DOHH2 (cell line): Measurements from ENCODE around the gene CHCHD3.

Experiments
- CTCF ChIP-seq: fragments of 200-600 bp; sonication (generic); IDR thresholded peaks from one replicate; pipeline ENCODE4 v1.5.1; 2014; ENCODE audit warnings: antibody characterized with exemption, mild to moderate bottlenecking, low read depth, low read length; ENCODE audit not compliant: poor library complexity, severe bottlenecking
- EZH2phosphoT487 ChIP-seq: fragments of 200-600 bp; sonication (generic); IDR thresholded peaks from 2 replicates; pipeline ENCODE4 v1.6.1; 2017; ENCODE audit warnings: borderline replicate concordance, mild to moderate bottlenecking, antibody characterized with exemption, low read length, moderate library complexity, mixed read lengths

DNA sequence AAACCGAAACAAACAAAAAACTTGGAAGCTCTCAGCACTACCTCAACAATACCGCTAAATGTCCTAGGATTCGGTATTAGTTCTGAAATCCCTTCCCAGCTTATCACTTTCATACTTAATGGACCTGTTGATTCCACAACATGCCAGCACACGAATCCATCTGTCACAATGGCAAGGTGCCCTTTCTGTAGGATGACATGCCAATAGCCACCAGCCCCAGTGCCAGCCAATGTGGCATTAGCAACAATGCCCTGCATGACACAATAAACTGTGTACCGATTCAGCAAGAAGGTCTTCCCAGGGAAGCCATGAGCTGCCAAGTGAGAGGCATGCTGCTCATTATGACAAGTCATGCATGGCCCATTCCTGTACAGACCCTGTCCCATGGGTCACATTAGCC is 35.6 kb upstream of the CHCHD3 start:
- TF ChIP-seq CTCF, result no peak
- no peak for TF ChIP-seq EZH2phosphoT487
